Right lobe of liver (tissue), 6 donors: ENCODE data around the gene KCNIP1. TPM values are rescaled to one million over a fixed set of nuclear protein-coding genes. Genes with fewer than 3 reads are reported as not detected.

ENCODE experiments used
- ATAC-seq, 4 donors: fragments of 200-7000 bp; cut with Tn5 transposase; one replicate each; pipeline ENCODE4 v1.9.1; 2020; ENCODE audit warnings: mild to moderate bottlenecking in 4 of 4, moderate library complexity in 4 of 4
- DNase-seq, 3 donors: peaks; one replicate each; pipeline ENCODE4 v3.0.0-alpha.2; 2020
- H3K27ac ChIP-seq, 3 donors: fragments of 200-600 bp; one replicate each; pipeline ENCODE4 v1.8.0; 2022
- H3K27me3 ChIP-seq, 2 donors: fragments of 200-600 bp; one replicate each; pipeline ENCODE4 v1.8.0; 2022
- H3K36me3 ChIP-seq, 4 donors: fragments of 200-600 bp; sonication (generic) in 1 of 4; one replicate each; pipeline versions ENCODE4 v1.5.1 to v1.8.0; 2017 to 2022; ENCODE audit warnings: control low read depth in 1 of 4
- H3K4me1 ChIP-seq, 4 donors: fragments of 200-600 bp; sonication (generic) in 1 of 4; one replicate each; pipeline versions ENCODE4 v1.5.1 to v1.8.0; 2017 to 2022; ENCODE audit warnings: control low read depth in 1 of 4
- H3K4me3 ChIP-seq, 3 donors: fragments of 200-600 bp; one replicate each; pipeline ENCODE4 v1.8.0; 2022
- H3K9me3 ChIP-seq, 4 donors: fragments of 200-600 bp; sonication (generic) in 1 of 4; one replicate each; pipeline versions ENCODE4 v1.5.1 to v1.8.0; 2017 to 2022; ENCODE audit warnings: control low read depth in 1 of 4
- CTCF ChIP-seq, 4 donors: fragments of 200-600 bp in 3 of 4; fragments of 450-650 bp in 1 of 4; IDR thresholded peaks; one replicate each; pipeline versions ENCODE4 v1.5.1 to v1.8.0; 2016 to 2022; ENCODE audit warnings: antibody characterized with exemption in 4 of 4, mild to moderate bottlenecking in 2 of 4
- POLR2A ChIP-seq: fragments of 450-650 bp; IDR thresholded peaks from one replicate; pipeline ENCODE4 v1.6.1; 2017; ENCODE audit warnings: antibody characterized with exemption, mild to moderate bottlenecking
- WGBS: methylation state at CpG from one replicate; pipeline ENCODE4 v1.1.6; 2018; ENCODE audit warnings: low coverage, low lambda C conversion rate; ENCODE audit not compliant: insufficient coverage; ENCODE audit errors: missing lambda C conversion rate; 5-methylcytosine and 5-hydroxymethylcytosine counted together
- intact Hi-C, 2 donors: fragments of 100-400 bp; cut with DNase I; formaldehyde crosslinking; loops; one replicate each; pipeline versions ENCODE4 v1.11.2 to v1.14.1; 2022
- total RNA-seq, 6 experiments: library from RNA; depleted of rRNA in 2 of 6; stranded (reverse); fragments of >200 nt in 2 of 6; fragmentation: NEBNext Ultra II Directional in 3 of 6; extraction: Animal tissue kit (Norgen Biotek cat#: 25700) in 3 of 6; gene quantifications; one replicate each; pipeline versions ENCODE4 v1.1.0 to v1.2.4, GENCODE V29; 2016 to 2023
- donor health status: DM: no; HTN: yes; CAD: no.
- donor health status: DM: no; HTN: no; CAD: no.
- donor health status: DM: no; HTN: no; CAD: no.
- donor health status: DM: no; HTN: yes; CAD: no.
- donor health status: DM: no; HTN: yes; CAD: no.

The KCNIP1 gene
- total RNA-seq, 6 experiments from 2014 or later: 0.56 TPM; not detected in 5

- H3K27ac ChIP-seq: no peak overlapping the region
- TF ChIP-seq POLR2A (no peak), CTCF (IDR thresholded peaks at IDR 0.05) (no peak)
- no peak for DNase-seq
- H3K36me3 ChIP-seq: no peaks in the 10 kb centered on the region
- H3K4me3 ChIP-seq: no peak overlapping the region
- WGBS: 7% methylated on average over 3 of the region's 3 CpGs
- no peak for ATAC-seq
- no peaks in the 10 kb centered on the region for H3K27me3 ChIP-seq
- intact Hi-C loops: no loop called here
- H3K4me1 ChIP-seq: no peaks in the 10 kb centered on the region
- no peaks in the 10 kb centered on the region for H3K9me3 ChIP-seq
Measured at GRCh38 chr5:170565072-170565471, 61.3 kb downstream of the KCNIP1 start.

- H3K4me1 ChIP-seq: no peaks in the 10 kb centered on the region
- 64% methylated on average over 5 of the region's 5 CpGs for WGBS
- no peak overlapping the region for H3K4me3 ChIP-seq
- DNase-seq (no peak), ATAC-seq (no peak)
- intact Hi-C loops: no loop called here
- H3K36me3 ChIP-seq: no peaks in the 10 kb centered on the region
- H3K27ac ChIP-seq: no peak overlapping the region
- H3K27me3 ChIP-seq: no peaks in the 10 kb centered on the region
- TF ChIP-seq POLR2A (no peak), CTCF (IDR thresholded peaks at IDR 0.05) (no peak)
- no peaks in the 10 kb centered on the region for H3K9me3 ChIP-seq
Measured at GRCh38 chr5:170569101-170569500, 65.3 kb downstream of the KCNIP1 start.

- Histone ChIP-seq H3K9me3 (no peaks in the 10 kb centered on the region), H3K36me3 (no peaks in the 10 kb centered on the region), H3K27ac (no peak overlapping the region), H3K27me3 (no peaks in the 10 kb centered on the region), H3K4me3 (no peak overlapping the region), H3K4me1 (no peaks in the 10 kb centered on the region)
- TF ChIP-seq POLR2A (no peak), CTCF (IDR thresholded peaks at IDR 0.05) (no peak)
- no peak for ATAC-seq
- intact Hi-C loops: no loop called here
- DNase-seq: no peak
- 42% methylated on average over 8 of the region's 8 CpGs for WGBS
Measured at GRCh38 chr5:170570476-170570875, 66.7 kb downstream of the KCNIP1 start.

GRCh38 chr5:170571281-170571731, 67.5 kb downstream of the KCNIP1 start:
- no peak for TF ChIP-seq CTCF (IDR thresholded peaks at IDR 0.05)
- TF ChIP-seq POLR2A: no peak
- H3K4me1 ChIP-seq: no peaks in the 10 kb centered on the region
- no peaks in the 10 kb centered on the region for H3K9me3 ChIP-seq
- no peak overlapping the region for H3K27ac ChIP-seq
- H3K4me3 ChIP-seq: no peak overlapping the region
- no peaks in the 10 kb centered on the region for H3K36me3 ChIP-seq
- DNase-seq (no peak), ATAC-seq (peak in 1 of 4 donors; percentile 28)
- 32% methylated on average over 5 of the region's 5 CpGs for WGBS
- intact Hi-C loops: no loop called here
- H3K27me3 ChIP-seq: no peaks in the 10 kb centered on the region
